GM13977 (cell line): ENCODE data around the gene P2RY14.
A peak's percentile ranks its signal among the peaks of the same experiment; 100 is the strongest.

ENCODE experiments used
- DNase-seq: peaks from one replicate; pipeline ENCODE4 v3.0.0; 2012; ENCODE audit warnings: low spot score
- in situ Hi-C: fragments of 300-500 bp; cut with MboI; formaldehyde crosslinking; loops from one replicate; pipeline ENCODE4 v1.12.0; 2022; ENCODE audit warnings: low sequenced_read_pairs, low pct_unique_long_range_greater_than_20kb, mixed read lengths, inconsistent platforms; ENCODE audit not compliant: unreplicated experiment
- TF ChIP-seq, protein P1 (sequence below): IDR thresholded peaks from 2 replicates; pipeline ENCODE4 v1.5.1; 2012; ENCODE audit warnings: mild to moderate bottlenecking, control low read depth; ENCODE audit not compliant: insufficient read depth; ENCODE audit errors: extremely low read depth, missing control alignments

Gene P2RY14

DNA sequence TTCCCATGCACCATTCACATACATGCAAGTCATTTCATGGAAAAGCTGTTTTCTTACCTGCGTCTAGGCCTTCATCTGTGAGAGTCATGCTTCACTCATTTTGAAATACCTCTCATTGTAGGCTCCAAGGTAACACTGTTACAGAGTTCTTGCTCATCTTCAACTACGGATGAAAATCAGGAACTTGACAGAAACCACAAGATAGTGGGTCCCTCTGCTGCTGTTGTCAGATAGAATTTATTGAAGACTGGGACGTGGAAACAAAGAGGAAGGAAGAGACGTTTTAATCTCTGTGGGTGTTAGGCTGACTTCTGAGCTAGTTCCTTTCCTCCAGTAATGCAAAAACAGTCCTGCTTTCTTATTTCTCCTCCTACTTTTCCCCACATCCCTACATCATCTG, at the start of gene P2RY14:
Gene P2RY14 (minus strand): TSS at position 313 of the 400 bp plus-strand sequence. CDS start 64,226 bp downstream, outside the sequence.
- no peak for DNase-seq
- TF ChIP-seq, protein P1, sequence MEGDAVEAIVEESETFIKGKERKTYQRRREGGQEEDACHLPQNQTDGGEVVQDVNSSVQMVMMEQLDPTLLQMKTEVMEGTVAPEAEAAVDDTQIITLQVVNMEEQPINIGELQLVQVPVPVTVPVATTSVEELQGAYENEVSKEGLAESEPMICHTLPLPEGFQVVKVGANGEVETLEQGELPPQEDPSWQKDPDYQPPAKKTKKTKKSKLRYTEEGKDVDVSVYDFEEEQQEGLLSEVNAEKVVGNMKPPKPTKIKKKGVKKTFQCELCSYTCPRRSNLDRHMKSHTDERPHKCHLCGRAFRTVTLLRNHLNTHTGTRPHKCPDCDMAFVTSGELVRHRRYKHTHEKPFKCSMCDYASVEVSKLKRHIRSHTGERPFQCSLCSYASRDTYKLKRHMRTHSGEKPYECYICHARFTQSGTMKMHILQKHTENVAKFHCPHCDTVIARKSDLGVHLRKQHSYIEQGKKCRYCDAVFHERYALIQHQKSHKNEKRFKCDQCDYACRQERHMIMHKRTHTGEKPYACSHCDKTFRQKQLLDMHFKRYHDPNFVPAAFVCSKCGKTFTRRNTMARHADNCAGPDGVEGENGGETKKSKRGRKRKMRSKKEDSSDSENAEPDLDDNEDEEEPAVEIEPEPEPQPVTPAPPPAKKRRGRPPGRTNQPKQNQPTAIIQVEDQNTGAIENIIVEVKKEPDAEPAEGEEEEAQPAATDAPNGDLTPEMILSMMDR = no peak
- in situ Hi-C loops = loop anchor here (5.0 kb wide), 2 partner anchors 51 to 106 kb away; no protein-coding TSS in a partner anchor

DNA sequence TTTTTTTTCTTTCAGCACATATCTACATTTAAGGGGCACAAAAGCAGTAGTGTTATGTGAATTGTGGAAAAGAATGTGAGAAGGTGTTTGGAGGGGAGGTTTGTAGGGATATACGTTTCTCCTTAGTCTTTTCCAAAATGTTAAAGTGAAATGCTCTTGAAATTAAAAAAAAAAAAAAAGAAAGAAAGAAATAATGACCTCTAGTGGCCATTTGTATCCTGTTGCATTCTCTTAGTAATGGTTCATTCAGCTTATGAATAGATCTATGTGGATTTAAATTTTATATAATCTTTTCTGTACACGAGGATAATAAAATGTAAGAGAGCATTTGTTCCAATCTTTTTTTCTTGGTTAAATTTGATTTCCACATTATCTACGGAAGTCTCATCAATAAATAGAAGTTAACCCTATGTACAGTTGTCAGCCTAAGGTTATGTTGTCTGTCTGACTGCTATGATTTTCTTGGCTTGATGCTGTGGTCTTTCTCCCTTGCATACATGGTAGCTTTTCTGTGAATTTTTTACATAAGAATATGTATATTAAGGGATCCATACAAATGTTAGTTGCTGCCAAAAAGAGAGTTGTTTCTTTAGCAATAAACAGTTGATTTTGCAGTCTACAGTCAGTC, 49.3 kb upstream of the P2RY14 start:
- in situ Hi-C loops = no loop called here
- TF ChIP-seq, protein P1 = peak; percentile 53
- DNase-seq = peak; percentile 18

- in situ Hi-C loops = no loop called here
- no peak for DNase-seq
- TF ChIP-seq, protein P1 = no peak
These were observed 44.2 kb upstream of the P2RY14 start for GRCh38 chr3:151322511-151322910.

DNA sequence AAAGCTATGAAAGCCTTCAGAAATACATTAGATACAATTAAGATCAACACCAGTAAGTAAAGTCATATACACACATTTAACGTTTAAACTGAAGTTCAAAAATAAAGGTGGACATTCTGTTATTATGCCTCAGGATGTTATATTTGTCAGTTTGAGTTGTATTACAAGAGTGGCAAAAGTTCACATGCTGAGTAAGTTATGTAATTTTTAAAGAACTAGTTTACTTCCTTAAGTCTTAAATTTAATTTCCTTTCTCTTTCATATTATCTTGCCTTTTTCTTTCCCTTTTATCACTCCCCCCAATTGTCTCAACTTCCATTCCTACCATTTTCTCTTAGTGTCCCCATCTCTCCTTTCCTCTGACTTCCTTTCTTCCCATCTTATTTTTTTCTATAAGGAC, 43.2 kb upstream of the P2RY14 start:
- in situ Hi-C loops = no loop called here
- no peak for DNase-seq
- TF ChIP-seq, protein P1 = no peak

DNA sequence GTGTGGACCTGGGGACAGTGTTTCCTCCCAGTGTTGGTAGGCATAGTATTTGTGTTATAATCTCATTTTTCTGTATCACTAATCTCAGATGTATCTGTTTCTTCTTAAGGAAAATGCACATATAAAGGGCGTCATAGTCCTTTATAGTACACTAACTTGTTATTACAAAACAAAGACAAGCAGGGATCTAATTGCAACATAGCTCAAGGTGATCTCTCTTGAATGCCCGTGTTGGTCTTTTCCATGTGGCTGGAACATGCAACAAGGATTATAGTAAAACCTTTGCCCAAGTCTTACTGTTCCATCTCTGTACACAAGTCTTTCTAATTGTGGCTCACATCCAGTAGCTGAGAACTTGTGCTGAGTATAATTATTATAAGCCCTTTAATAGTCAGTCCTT, 41.8 kb upstream of the P2RY14 start:
- in situ Hi-C loops = no loop called here
- TF ChIP-seq, protein P1 = no peak
- DNase-seq = no peak

DNA sequence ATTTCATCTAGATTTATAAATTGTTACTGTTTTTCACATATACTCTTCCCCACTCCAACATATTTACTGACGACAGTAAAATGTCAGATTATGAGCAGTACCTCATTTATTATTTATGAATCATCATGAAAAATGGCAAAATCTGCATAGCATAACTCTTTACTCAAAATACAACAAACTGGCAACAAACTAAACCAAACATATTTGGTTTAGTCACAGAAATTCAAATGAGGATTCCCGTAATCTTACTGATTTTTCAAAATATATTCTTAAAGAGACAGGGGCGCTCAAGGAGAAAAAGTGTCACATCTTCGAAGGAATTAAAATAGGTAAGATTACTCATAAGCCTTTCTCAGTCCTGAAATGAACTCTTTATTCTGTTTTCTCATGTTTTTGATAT, 41.3 kb upstream of the P2RY14 start:
- in situ Hi-C loops = no loop called here
- DNase-seq = no peak
- TF ChIP-seq, protein P1 = no peak

GRCh38 chr3:151318991-151319390, 40.6 kb upstream of the P2RY14 start:
- TF ChIP-seq, protein P1 = no peak
- DNase-seq = no peak
- in situ Hi-C loops = no loop called here
